ENCODE data around the gene NRARP. TPM values are rescaled to one million over a fixed set of nuclear protein-coding genes. Genes with fewer than 3 reads are reported as not detected.

NRARP gene
- total RNA-seq, 1 experiment from 2014 or later: 7.4 TPM

DNA sequence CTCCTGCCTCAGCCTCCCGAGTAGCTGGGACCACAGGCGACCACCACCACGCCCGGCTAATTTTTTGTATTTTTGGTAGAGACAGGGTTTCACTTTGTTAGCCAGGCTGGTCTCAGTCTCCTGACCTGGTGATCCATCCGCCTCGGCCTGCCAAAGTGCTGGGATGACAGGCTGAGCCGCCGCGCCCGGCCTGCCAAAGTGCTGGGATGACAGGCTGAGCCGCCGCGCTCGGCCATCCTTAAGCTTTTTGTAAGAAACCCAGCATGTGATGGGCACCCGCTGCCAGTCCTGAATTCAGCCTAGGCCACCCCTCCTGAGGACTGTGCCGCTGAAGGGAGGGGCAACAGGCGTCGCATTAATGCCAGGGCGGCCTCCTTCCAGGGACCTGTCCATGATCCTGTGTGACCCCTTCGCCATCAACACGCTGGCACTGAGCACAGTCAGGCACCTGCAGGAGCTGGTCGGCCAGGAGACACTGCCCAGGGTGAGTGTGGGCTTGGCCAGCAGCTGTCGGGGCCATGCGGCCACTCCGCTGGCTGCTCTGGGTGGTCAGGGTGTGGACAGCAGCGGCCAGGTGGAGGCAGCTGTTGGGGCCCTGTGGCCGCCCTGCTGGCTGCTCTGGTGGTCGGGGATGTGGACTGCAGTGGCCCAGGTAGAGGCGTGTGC is 36.4 kb downstream of the NRARP start:
- CTCF ChIA-PET: no interaction called here
- TF ChIP-seq, protein P1, sequence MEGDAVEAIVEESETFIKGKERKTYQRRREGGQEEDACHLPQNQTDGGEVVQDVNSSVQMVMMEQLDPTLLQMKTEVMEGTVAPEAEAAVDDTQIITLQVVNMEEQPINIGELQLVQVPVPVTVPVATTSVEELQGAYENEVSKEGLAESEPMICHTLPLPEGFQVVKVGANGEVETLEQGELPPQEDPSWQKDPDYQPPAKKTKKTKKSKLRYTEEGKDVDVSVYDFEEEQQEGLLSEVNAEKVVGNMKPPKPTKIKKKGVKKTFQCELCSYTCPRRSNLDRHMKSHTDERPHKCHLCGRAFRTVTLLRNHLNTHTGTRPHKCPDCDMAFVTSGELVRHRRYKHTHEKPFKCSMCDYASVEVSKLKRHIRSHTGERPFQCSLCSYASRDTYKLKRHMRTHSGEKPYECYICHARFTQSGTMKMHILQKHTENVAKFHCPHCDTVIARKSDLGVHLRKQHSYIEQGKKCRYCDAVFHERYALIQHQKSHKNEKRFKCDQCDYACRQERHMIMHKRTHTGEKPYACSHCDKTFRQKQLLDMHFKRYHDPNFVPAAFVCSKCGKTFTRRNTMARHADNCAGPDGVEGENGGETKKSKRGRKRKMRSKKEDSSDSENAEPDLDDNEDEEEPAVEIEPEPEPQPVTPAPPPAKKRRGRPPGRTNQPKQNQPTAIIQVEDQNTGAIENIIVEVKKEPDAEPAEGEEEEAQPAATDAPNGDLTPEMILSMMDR (conservative IDR thresholded peaks at IDR 0.05; ENCODE audit: low read depth, low read length): no peak
- TF ChIP-seq EZH2 (IDR thresholded peaks at IDR 0.05; ENCODE audit: borderline replicate concordance, low read depth, low read length, poor library complexity, severe bottlenecking): no peak
- H3K4me3 ChIP-seq (ENCODE audit: low read depth, low read length, poor library complexity, severe bottlenecking): no peak overlapping the region
- H3K27ac ChIP-seq (ENCODE audit: low read depth, low read length, poor library complexity, severe bottlenecking): peak overlapping the region; percentile 16
- no peaks in the 10 kb centered on the region for H3K27me3 ChIP-seq (replicated peaks; ENCODE audit: insufficient read depth, low read depth, low read length, poor library complexity)
- no TSS peak for BruUV-seq (replicated peaks)
- no peaks in the 10 kb centered on the region for H3K9me3 ChIP-seq (ENCODE audit: low read depth, low read length, poor library complexity, severe bottlenecking)
- intact Hi-C loops (cut with micrococcal nuclease; ENCODE audit: unreplicated experiment): no loop called here
- POLR2A ChIA-PET (ENCODE audit: low non-redundant PET): interaction anchor here (0.6 kb wide), 1 partner anchor 31 kb away, joined by 3 read pairs; no protein-coding TSS in a partner anchor
- no peaks in the 10 kb centered on the region for H3K4me1 ChIP-seq (ENCODE audit: insufficient read depth, low read length, poor library complexity, severe bottlenecking)
- H3K36me3 ChIP-seq (ENCODE audit: insufficient read depth, low read length, poor library complexity, severe bottlenecking): peaks cover 30% of the 10 kb centered on the region
- DNase-seq (ENCODE audit: low spot score): no peak

DNA sequence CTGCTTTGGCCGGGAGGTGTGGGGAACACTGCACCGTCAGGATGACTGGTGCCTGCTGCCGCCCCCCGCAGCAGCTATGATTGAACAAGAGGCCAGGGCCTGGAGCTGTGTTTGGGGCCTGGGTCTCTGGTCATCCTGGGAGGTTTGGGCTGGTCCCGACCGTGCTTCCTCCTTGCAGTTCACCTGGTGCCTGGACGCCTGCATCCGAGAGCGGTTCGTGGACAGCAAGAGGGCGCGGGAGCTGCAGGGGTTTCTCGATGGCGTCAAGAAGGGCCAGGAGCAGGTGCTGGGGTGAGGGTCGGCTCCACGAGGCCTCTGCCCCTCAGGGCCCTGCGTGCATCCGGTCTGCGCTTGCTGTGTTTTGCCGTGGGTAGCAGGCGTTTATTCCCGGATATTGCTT is 38.0 kb downstream of the NRARP start:
- no peak overlapping the region for H3K27ac ChIP-seq (ENCODE audit: low read depth, low read length, poor library complexity, severe bottlenecking)
- no peak overlapping the region for H3K4me3 ChIP-seq (ENCODE audit: low read depth, low read length, poor library complexity, severe bottlenecking)
- H3K4me1 ChIP-seq (ENCODE audit: insufficient read depth, low read length, poor library complexity, severe bottlenecking): no peaks in the 10 kb centered on the region
- H3K27me3 ChIP-seq (replicated peaks; ENCODE audit: insufficient read depth, low read depth, low read length, poor library complexity): no peaks in the 10 kb centered on the region
- DNase-seq (ENCODE audit: low spot score): no peak
- POLR2A ChIA-PET (ENCODE audit: low non-redundant PET): no interaction called here
- CTCF ChIA-PET: no interaction called here
- intact Hi-C loops (cut with micrococcal nuclease; ENCODE audit: unreplicated experiment): no loop called here
- H3K36me3 ChIP-seq (ENCODE audit: insufficient read depth, low read length, poor library complexity, severe bottlenecking): peaks cover 28% of the 10 kb centered on the region
- TF ChIP-seq, protein P1 (conservative IDR thresholded peaks at IDR 0.05; ENCODE audit: low read depth, low read length): no peak
- TF ChIP-seq EZH2 (IDR thresholded peaks at IDR 0.05; ENCODE audit: borderline replicate concordance, low read depth, low read length, poor library complexity, severe bottlenecking): no peak
- H3K9me3 ChIP-seq (ENCODE audit: low read depth, low read length, poor library complexity, severe bottlenecking): no peaks in the 10 kb centered on the region
- BruUV-seq (replicated peaks): no TSS peak

DNA sequence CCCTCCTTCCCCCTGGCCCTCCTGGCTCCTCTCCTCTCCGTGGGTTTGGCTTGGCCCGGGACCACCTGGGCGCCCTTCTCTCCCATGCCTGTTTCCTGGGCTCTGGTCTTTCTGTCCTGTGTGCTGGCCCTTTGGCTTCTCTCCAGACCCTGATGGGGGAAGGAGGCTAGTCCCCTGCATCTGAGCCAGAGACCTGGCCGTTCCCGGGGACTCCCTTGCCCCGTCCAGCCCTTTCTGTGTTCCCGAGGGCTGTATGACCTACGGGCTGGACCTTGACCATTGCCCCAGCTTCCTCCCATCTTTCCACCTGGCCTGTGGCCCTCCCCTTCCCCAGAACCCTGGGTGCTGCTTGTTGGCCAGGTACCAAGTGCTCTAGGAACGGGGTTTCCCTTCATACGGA is 38.6 kb downstream of the NRARP start:
- H3K9me3 ChIP-seq (ENCODE audit: low read depth, low read length, poor library complexity, severe bottlenecking): no peaks in the 10 kb centered on the region
- intact Hi-C loops (cut with micrococcal nuclease; ENCODE audit: unreplicated experiment): no loop called here
- no peaks in the 10 kb centered on the region for H3K4me1 ChIP-seq (ENCODE audit: insufficient read depth, low read length, poor library complexity, severe bottlenecking)
- no peaks in the 10 kb centered on the region for H3K27me3 ChIP-seq (replicated peaks; ENCODE audit: insufficient read depth, low read depth, low read length, poor library complexity)
- no peak for TF ChIP-seq EZH2 (IDR thresholded peaks at IDR 0.05; ENCODE audit: borderline replicate concordance, low read depth, low read length, poor library complexity, severe bottlenecking)
- TF ChIP-seq, protein P1 (conservative IDR thresholded peaks at IDR 0.05; ENCODE audit: low read depth, low read length): no peak
- H3K27ac ChIP-seq (ENCODE audit: low read depth, low read length, poor library complexity, severe bottlenecking): no peak overlapping the region
- H3K4me3 ChIP-seq (ENCODE audit: low read depth, low read length, poor library complexity, severe bottlenecking): no peak overlapping the region
- peaks cover 34% of the 10 kb centered on the region for H3K36me3 ChIP-seq (ENCODE audit: insufficient read depth, low read length, poor library complexity, severe bottlenecking)
- no peak for DNase-seq (ENCODE audit: low spot score)
- POLR2A ChIA-PET (ENCODE audit: low non-redundant PET): no interaction called here
- no TSS peak for BruUV-seq (replicated peaks)
- CTCF ChIA-PET: no interaction called here
